HepG2 (cell line): ENCODE measurements around the gene LRRC3B. TPM values are rescaled to one million over a fixed set of nuclear protein-coding genes. Genes with fewer than 3 reads are reported as not detected.

Experiments used
- DNMT1 ChIP-seq: sonication (generic); formaldehyde crosslinking; IDR thresholded peaks from 2 replicates; pipeline ENCODE4 v1.5.1; 2020; ENCODE audit warnings: mild to moderate bottlenecking, missing genetic modification reagents
- KLF6 ChIP-seq: IDR thresholded peaks from 2 replicates; pipeline ENCODE4 v1.8.0; 2016; ENCODE audit warnings: missing biosample characterization, missing genetic modification reagents
- MTERF4 ChIP-seq: sonication (generic); formaldehyde crosslinking; IDR thresholded peaks from 2 replicates; pipeline ENCODE4 v1.8.0; 2023; ENCODE audit warnings: mild to moderate bottlenecking, missing genetic modification reagents
- SAP130 ChIP-seq: IDR thresholded peaks from 2 replicates; pipeline ENCODE4 v1.6.1; 2016; ENCODE audit warnings: low read depth
- SPEN ChIP-seq: sonication (generic); formaldehyde crosslinking; IDR thresholded peaks from 2 replicates; pipeline ENCODE4 v1.5.1; 2020; ENCODE audit warnings: low read depth, mild to moderate bottlenecking, missing genetic modification reagents
- ZNF121 ChIP-seq: sonication (generic); formaldehyde crosslinking; IDR thresholded peaks from 2 replicates; pipeline ENCODE4 v1.5.0; 2020; ENCODE audit warnings: mild to moderate bottlenecking, missing genetic modification reagents
- ZNF333 ChIP-seq: sonication (generic); formaldehyde crosslinking; IDR thresholded peaks from 2 replicates; pipeline ENCODE4 v1.4.0; 2020; ENCODE audit warnings: mild to moderate bottlenecking, missing genetic modification reagents, borderline replicate concordance
- ZNF530 ChIP-seq: sonication (generic); formaldehyde crosslinking; IDR thresholded peaks from 2 replicates; pipeline ENCODE4 v1.5.0; 2020; ENCODE audit warnings: low read depth, mild to moderate bottlenecking, missing genetic modification reagents
- ZNF7 ChIP-seq: IDR thresholded peaks from 2 replicates; pipeline ENCODE4 v1.6.1; 2016; ENCODE audit warnings: missing biosample characterization, missing genetic modification reagents
- ZNF75D ChIP-seq: sonication (generic); formaldehyde crosslinking; IDR thresholded peaks from 2 replicates; pipeline ENCODE4 v1.8.1; 2023; ENCODE audit warnings: missing genetic modification reagents, mild to moderate bottlenecking, borderline replicate concordance
- polyA plus RNA-seq, 8 experiments: library from polyadenylated mRNA; depleted of rRNA in 3 of 8; stranded (reverse) in 7 of 8; unstranded in 1 of 8; fragments of >200 nt; fragmentation: Illumina TruSeq in 4 of 8; extraction: Trizol in 4 of 8; gene quantifications; 2 replicates each; pipeline versions ENCODE4 v1.2.1 to v1.2.3, GENCODE V29; 2011 to 2016; ENCODE audit warnings: low read depth in 4 of 8, missing spikeins in 1 of 8, mixed read lengths in 1 of 8; ENCODE audit not compliant: insufficient read depth in 1 of 8
- total RNA-seq, 5 experiments: library from RNA; depleted of rRNA; stranded (reverse); fragments of >200 nt; fragmentation: Illumina TruSeq; extraction: Trizol; gene quantifications; 2 replicates each; pipeline ENCODE4 v1.2.3, GENCODE V29; 2016; ENCODE audit warnings: low read depth in 1 of 5
- TF ChIP-seq, protein P1 (sequence below): sonication (generic); formaldehyde crosslinking; IDR thresholded peaks from one replicate; pipeline ENCODE4 v1.5.1; 2020; ENCODE audit warnings: mild to moderate bottlenecking, missing genetic modification reagents; ENCODE audit errors: not compliant biosample characterization
- TF ChIP-seq, protein P2 (sequence below): sonication (generic); formaldehyde crosslinking; conservative IDR thresholded peaks from 2 replicates; pipeline ENCODE4 v1.4.0; 2020; ENCODE audit warnings: mild to moderate bottlenecking, missing genetic modification reagents, moderate library complexity

LRRC3B gene
- total and polyA plus RNA-seq, 2 of the 13 experiments (the other 11 are each of a cell fraction or from before 2014, with no cell fraction given): not detected

DNA sequence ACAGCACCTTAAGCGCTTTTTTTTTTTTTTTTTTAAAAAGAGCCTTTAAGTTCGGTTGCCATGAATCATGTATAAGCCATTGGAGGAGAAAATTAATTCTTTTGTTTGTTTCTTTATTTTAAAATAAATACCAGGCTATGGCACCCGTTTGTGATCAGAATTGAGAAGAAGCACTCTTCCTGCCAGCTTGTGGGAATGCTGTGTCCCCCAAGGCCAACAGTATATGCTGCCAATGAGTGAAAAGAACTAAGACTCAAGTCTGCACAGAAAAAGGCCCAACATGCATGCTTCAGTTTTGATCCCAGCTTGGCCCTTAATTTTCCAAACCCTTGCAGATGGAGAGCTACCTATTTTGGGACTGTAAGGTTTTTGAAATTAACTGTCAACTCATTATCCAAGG, 90.5 kb downstream of the LRRC3B start (continued):
- no peak for TF ChIP-seq MTERF4 (CRISPR knock-in tag)
- no peak for TF ChIP-seq ZNF75D (CRISPR knock-in tag)
- no peak for TF ChIP-seq SPEN (CRISPR knock-in tag)
- TF ChIP-seq, protein P1, sequence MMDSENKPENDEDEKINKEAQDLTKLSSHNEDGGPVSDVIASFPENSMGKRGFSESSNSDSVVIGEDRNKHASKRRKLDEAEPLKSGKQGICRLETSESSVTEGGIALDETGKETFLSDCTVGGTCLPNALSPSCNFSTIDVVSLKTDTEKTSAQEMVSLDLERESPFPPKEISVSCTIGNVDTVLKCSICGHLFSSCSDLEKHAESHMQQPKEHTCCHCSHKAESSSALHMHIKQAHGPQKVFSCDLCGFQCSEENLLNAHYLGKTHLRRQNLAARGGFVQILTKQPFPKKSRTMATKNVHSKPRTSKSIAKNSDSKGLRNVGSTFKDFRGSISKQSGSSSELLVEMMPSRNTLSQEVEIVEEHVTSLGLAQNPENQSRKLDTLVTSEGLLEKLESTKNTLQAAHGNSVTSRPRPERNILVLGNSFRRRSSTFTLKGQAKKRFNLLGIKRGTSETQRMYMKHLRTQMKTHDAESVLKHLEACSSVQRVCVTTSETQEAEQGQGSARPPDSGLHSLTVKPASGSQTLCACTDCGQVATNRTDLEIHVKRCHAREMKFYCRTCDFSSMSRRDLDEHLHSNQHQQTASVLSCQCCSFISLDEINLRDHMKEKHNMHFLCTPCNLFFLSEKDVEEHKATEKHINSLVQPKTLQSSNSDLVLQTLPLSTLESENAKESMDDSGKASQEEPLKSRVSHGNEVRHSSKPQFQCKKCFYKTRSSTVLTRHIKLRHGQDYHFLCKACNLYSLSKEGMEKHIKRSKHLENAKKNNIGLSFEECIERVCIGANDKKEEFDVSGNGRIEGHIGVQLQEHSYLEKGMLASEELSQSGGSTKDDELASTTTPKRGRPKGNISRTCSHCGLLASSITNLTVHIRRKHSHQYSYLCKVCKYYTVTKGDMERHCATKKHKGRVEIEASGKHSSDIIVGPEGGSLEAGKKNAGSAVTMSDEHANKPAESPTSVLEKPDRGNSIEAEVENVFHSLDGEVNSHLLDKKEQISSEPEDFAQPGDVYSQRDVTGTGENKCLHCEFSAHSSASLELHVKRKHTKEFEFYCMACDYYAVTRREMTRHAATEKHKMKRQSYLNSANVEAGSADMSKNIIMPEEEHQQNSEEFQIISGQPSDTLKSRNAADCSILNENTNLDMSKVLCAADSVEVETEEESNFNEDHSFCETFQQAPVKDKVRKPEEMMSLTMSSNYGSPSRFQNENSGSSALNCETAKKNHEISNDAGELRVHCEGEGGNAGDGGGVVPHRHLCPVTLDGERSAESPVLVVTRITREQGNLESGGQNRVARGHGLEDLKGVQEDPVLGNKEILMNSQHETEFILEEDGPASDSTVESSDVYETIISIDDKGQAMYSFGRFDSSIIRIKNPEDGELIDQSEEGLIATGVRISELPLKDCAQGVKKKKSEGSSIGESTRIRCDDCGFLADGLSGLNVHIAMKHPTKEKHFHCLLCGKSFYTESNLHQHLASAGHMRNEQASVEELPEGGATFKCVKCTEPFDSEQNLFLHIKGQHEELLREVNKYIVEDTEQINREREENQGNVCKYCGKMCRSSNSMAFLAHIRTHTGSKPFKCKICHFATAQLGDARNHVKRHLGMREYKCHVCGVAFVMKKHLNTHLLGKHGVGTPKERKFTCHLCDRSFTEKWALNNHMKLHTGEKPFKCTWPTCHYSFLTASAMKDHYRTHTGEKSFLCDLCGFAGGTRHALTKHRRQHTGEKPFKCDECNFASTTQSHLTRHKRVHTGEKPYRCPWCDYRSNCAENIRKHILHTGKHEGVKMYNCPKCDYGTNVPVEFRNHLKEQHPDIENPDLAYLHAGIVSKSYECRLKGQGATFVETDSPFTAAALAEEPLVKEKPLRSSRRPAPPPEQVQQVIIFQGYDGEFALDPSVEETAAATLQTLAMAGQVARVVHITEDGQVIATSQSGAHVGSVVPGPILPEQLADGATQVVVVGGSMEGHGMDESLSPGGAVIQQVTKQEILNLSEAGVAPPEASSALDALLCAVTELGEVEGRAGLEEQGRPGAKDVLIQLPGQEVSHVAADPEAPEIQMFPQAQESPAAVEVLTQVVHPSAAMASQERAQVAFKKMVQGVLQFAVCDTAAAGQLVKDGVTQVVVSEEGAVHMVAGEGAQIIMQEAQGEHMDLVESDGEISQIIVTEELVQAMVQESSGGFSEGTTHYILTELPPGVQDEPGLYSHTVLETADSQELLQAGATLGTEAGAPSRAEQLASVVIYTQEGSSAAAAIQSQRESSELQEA (CRISPR knock-in tag): no peak
- TF ChIP-seq ZNF530: no peak
- TF ChIP-seq KLF6 (CRISPR knock-in tag): no peak
- no peak for TF ChIP-seq ZNF333 (CRISPR knock-in tag)
- TF ChIP-seq, protein P2, sequence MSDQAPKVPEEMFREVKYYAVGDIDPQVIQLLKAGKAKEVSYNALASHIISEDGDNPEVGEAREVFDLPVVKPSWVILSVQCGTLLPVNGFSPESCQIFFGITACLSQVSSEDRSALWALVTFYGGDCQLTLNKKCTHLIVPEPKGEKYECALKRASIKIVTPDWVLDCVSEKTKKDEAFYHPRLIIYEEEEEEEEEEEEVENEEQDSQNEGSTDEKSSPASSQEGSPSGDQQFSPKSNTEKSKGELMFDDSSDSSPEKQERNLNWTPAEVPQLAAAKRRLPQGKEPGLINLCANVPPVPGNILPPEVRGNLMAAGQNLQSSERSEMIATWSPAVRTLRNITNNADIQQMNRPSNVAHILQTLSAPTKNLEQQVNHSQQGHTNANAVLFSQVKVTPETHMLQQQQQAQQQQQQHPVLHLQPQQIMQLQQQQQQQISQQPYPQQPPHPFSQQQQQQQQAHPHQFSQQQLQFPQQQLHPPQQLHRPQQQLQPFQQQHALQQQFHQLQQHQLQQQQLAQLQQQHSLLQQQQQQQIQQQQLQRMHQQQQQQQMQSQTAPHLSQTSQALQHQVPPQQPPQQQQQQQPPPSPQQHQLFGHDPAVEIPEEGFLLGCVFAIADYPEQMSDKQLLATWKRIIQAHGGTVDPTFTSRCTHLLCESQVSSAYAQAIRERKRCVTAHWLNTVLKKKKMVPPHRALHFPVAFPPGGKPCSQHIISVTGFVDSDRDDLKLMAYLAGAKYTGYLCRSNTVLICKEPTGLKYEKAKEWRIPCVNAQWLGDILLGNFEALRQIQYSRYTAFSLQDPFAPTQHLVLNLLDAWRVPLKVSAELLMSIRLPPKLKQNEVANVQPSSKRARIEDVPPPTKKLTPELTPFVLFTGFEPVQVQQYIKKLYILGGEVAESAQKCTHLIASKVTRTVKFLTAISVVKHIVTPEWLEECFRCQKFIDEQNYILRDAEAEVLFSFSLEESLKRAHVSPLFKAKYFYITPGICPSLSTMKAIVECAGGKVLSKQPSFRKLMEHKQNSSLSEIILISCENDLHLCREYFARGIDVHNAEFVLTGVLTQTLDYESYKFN (CRISPR knock-in tag): no peak
- no peak for TF ChIP-seq SAP130 (CRISPR knock-in tag)
- TF ChIP-seq ZNF121 (CRISPR knock-in tag): no peak
- TF ChIP-seq DNMT1 (CRISPR knock-in tag): no peak
- TF ChIP-seq ZNF7 (CRISPR knock-in tag): no peak
- TF ChIP-seq, all 625 proteins: peak for 0
